Left ventricle myocardium inferior (tissue), 1 donor: Measurements from ENCODE around the gene AVEN. TPM values are rescaled to one million over a fixed set of nuclear protein-coding genes. Genes with fewer than 3 reads are reported as not detected.

ENCODE experiments used
- DNase-seq: peaks from one replicate; pipeline ENCODE4 v3.0.0-alpha.2; 2020
- H3K27ac ChIP-seq: fragments of 200-600 bp; replicated peaks from 2 replicates; pipeline ENCODE4 v1.8.0; 2021
- H3K27me3 ChIP-seq: fragments of 200-600 bp; 2 replicates; pipeline ENCODE4 v1.8.0; 2021; ENCODE audit warnings: low read depth
- H3K36me3 ChIP-seq: fragments of 200-600 bp; 2 replicates; pipeline ENCODE4 v1.8.0; 2021
- H3K4me1 ChIP-seq: fragments of 200-600 bp; 2 replicates; pipeline ENCODE4 v1.8.0; 2021
- H3K4me3 ChIP-seq: fragments of 200-600 bp; 2 replicates; pipeline ENCODE4 v1.8.0; 2021; ENCODE audit warnings: mild to moderate bottlenecking, moderate library complexity
- H3K9me3 ChIP-seq: fragments of 200-600 bp; replicated peaks from 2 replicates; pipeline ENCODE4 v1.8.0; 2021
- intact Hi-C: fragments of 100-400 bp; cut with micrococcal nuclease; formaldehyde crosslinking; loops from one replicate; pipeline ENCODE4 v1.11.0; 2022
- total RNA-seq: library from RNA; stranded (reverse); fragmentation: NEBNext Ultra II Directional; extraction: Animal tissue kit (Norgen Biotek cat#: 25700); gene quantifications from one replicate; pipeline ENCODE4 v1.2.1, GENCODE V29; 2021
- TF ChIP-seq, protein P1 (sequence below): fragments of 200-600 bp; IDR thresholded peaks from 2 replicates; pipeline ENCODE4 v1.8.0; 2021; ENCODE audit warnings: antibody characterized with exemption, mild to moderate bottlenecking, borderline replicate concordance
- donor health status: DM: no; HTN: yes; CAD: no; lungs with severe emphysema.

Gene AVEN
- total RNA-seq, 1 donor from 2014 or later = 25.3 TPM

DNA sequence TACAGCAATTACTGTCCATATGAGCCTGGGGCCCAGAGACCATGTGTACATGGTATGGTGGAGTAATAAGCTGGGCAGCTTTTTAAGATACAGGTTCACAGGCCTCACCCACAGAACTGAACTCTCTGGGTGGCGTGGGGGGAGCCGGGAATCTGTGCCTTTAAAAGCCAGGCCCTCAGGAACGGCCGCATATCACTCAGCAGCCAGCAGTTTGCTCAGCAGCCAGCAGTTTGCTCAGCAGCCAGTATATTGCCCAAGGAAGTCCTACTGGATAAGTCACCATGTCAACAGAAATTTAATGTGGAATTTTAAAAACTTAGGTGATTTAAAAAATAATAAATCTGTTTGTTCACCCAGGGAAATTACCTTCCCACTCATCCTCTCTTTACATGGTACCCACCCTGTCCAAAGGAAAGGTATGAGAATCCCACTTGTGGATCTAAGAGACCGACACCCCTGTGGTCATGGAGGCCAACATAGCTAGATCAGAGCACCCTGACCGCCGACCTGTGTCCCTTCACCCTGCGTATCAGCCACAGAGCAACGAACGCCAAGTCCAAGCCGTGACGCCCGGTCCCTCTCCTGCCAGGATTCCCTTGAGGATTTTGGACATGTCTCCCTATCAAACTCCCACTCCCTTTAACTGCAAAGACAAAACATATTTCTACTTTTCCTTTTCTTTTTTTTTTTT, 166.4 kb downstream of the AVEN start:
- H3K27me3 ChIP-seq = no peaks in the 10 kb centered on the region
- H3K4me3 ChIP-seq = no peak overlapping the region
- intact Hi-C loops = no loop called here
- H3K27ac ChIP-seq = no peak overlapping the region
- no peak for DNase-seq
- H3K4me1 ChIP-seq = no peaks in the 10 kb centered on the region
- no peaks in the 10 kb centered on the region for H3K9me3 ChIP-seq
- peaks cover 3% of the 10 kb centered on the region for H3K36me3 ChIP-seq
- TF ChIP-seq, protein P1, sequence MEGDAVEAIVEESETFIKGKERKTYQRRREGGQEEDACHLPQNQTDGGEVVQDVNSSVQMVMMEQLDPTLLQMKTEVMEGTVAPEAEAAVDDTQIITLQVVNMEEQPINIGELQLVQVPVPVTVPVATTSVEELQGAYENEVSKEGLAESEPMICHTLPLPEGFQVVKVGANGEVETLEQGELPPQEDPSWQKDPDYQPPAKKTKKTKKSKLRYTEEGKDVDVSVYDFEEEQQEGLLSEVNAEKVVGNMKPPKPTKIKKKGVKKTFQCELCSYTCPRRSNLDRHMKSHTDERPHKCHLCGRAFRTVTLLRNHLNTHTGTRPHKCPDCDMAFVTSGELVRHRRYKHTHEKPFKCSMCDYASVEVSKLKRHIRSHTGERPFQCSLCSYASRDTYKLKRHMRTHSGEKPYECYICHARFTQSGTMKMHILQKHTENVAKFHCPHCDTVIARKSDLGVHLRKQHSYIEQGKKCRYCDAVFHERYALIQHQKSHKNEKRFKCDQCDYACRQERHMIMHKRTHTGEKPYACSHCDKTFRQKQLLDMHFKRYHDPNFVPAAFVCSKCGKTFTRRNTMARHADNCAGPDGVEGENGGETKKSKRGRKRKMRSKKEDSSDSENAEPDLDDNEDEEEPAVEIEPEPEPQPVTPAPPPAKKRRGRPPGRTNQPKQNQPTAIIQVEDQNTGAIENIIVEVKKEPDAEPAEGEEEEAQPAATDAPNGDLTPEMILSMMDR = no peak

DNA sequence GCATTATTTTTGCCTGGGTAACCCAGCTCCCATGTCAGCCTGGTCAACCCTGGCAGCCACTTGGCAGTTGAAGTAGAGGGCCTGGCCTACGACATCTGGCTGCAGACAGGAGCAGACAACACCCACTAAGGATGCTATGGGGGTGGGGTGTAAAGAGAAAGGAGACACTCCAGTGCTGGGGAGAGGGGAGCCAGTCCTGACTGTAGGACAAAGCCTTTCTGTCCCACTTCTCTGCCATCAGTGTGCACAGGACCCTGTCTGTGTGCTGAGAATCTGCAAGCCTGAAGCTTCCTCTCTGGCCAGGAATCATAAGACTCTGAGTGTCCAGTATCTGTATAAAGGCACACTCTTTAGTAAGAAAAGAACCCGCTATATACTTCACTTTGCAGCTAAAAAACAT, 167.0 kb downstream of the AVEN start:
- Histone ChIP-seq H3K4me3 (no peak overlapping the region), H3K36me3 (peaks cover 4% of the 10 kb centered on the region), H3K27ac (no peak overlapping the region), H3K9me3 (no peaks in the 10 kb centered on the region), H3K4me1 (no peaks in the 10 kb centered on the region), H3K27me3 (no peaks in the 10 kb centered on the region)
- DNase-seq = no peak
- TF ChIP-seq, protein P1 = no peak
- intact Hi-C loops = no loop called here

DNA sequence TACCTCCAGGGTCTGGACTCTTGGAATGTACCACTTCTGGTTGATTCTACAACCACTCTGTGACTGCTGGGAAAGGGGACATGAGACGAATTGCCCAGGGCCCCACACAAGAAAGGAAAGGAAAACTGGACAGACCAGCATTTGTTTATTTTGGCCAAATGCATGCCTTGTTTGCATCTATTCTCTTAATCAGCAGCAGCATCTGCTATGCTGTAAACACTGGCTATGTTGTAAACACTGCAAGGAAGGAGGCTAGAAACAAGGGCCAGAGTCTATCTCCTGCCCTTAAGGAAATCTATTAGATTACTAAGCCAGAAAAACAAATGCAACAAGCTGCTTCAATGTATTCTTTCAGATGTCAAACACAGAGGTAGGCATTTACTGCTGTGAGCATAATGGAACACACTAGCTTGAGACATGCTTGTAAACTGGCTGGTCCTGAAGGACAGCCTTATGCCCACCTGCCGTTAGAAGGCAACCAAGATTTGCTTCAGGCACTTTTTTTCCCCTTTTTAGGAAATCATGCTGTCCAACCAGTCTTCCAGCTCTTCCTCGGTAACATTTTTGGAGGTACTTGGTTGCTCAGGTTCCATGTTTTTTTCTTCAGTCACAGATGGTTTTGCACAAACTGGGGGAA, 172.8 kb downstream of the AVEN start:
- intact Hi-C loops = no loop called here
- DNase-seq = no peak
- TF ChIP-seq, protein P1 = no peak

DNA sequence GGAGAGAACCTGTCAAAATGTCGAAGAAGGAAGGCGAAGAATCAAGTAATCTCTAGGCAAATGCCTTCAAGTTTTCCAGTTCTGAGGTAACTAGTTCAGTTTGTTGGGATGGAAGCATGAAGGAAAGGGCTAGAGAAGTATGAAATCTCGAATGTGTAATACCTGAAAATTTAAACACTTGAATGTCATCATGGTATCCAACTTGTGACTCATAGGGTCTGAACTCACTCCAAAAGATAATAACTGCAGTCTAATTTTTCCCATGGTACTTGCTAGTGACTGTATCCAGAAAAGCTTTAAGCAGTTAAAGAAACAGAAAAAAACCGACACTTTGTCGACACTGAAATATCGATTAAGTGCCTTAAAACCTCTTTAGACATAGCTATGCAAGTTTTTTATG, 173.6 kb downstream of the AVEN start:
- no peak for DNase-seq
- H3K27ac ChIP-seq = no peak overlapping the region

More for the DNA sequence above, 172.8 kb downstream of the AVEN start:
- no peak overlapping the region for H3K27ac ChIP-seq
- H3K4me1 ChIP-seq = no peaks in the 10 kb centered on the region
- no peak overlapping the region for H3K4me3 ChIP-seq
- H3K27me3 ChIP-seq = no peaks in the 10 kb centered on the region
- H3K36me3 ChIP-seq = peaks cover 35% of the 10 kb centered on the region
- H3K9me3 ChIP-seq = no peaks in the 10 kb centered on the region

DNA sequence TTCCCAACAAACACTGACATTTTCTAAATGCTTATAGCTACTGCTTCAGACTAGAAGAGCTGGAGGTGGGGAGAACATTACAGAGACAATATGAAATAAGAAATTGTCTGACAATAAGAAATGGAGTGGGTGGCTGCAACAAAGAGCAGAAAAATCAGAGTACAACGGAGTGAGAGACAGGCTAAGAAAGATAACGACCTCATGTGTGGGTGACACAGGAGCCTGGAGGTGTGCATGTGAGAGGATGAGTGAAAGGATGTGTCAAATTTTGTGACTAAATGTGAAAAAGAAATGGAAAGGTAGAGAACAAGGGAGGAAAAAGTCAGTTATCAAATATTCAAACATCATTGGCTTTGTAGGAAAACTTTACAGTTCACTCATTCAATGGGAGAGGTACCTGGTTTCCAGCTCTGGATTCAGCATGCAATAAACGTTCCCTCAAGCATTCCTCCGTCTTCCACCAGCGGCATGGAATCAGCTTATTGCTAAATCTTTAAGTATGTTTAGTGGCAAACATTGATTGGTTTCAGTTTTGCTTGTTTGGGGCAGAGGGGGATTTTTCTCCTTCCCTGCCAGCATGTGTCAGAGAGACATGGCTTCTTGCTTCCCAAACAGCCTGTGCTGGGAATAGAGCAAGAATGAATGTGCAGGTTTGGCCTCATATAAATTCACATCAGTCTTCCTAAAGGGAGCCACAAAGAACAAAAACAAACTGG, 174.5 kb downstream of the AVEN start:
- Histone ChIP-seq H3K27ac (no peak overlapping the region), H3K27me3 (no peaks in the 10 kb centered on the region), H3K4me1 (no peaks in the 10 kb centered on the region), H3K36me3 (peaks cover 40% of the 10 kb centered on the region), H3K9me3 (no peaks in the 10 kb centered on the region), H3K4me3 (no peak overlapping the region)
- intact Hi-C loops = no loop called here
- DNase-seq = no peak
- TF ChIP-seq, protein P1 = no peak

More for the DNA sequence above, 173.6 kb downstream of the AVEN start:
- H3K9me3 ChIP-seq = no peaks in the 10 kb centered on the region
- intact Hi-C loops = no loop called here
- H3K4me3 ChIP-seq = no peak overlapping the region
- H3K4me1 ChIP-seq = no peaks in the 10 kb centered on the region
- H3K27me3 ChIP-seq = no peaks in the 10 kb centered on the region
- TF ChIP-seq, protein P1 = no peak
- peaks cover 35% of the 10 kb centered on the region for H3K36me3 ChIP-seq
